SK-N-MC (cell line): ENCODE results near the gene ATP1B2.

Experiments used
- EZH2 ChIP-seq: fragments of 200-600 bp; sonication (generic); IDR thresholded peaks from one replicate; pipeline ENCODE4 v1.6.1; 2017; ENCODE audit warnings: antibody characterized with exemption
- FOXP2 ChIP-seq: optimal IDR thresholded peaks from 2 replicates; pipeline ENCODE3; 2011; ENCODE audit warnings: mild to moderate bottlenecking, moderate library complexity; ENCODE audit not compliant: insufficient read depth; ENCODE audit errors: extremely low read length, control extremely low read depth
- POLR2AphosphoS5 ChIP-seq: IDR thresholded peaks from 2 replicates; pipeline ENCODE4 v1.6.1; 2012; ENCODE audit warnings: mild to moderate bottlenecking, low read depth, low read length, borderline replicate concordance

DNA sequence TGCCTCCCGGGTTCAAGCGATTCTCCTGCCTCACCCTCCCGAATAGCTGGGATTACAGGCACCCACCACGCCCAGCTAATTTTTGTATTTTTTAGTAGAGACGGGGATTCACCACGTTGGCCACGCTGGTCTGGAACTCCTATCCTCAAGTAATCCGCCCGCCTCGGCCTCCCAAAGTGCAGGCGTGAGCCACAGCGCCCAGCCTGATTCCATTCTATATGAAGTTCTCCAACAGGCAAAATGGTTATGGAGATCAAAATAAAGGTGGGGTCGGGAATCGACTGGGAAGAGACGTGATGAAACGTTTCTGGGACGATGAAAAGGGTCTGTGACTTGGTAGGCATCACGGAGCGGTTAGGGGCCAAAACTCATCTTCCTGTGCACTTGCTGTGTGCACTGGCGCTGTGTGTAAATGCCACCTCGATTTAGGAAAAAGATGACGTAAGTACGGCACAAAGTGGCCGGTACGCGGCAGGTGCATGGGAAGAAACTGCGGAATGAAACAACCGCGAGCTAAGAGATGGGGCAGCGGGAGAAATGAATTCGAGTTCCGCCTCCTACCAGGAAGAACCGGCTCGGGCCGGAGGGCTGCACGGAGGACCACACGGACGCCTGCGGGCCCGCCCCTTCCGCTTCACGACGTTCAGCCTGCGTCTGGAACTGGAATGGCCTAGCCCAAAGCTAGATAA lies 35.0 kb downstream of the ATP1B2 start:
- no peak for TF ChIP-seq EZH2
- TF ChIP-seq POLR2AphosphoS5, result no peak
- TF ChIP-seq FOXP2, result no peak
